T-helper 2 cell (primary cell): ENCODE data around the gene CAPN5.

Experiments
- DNase-seq, 5 experiments: peaks; one replicate each; pipeline versions ENCODE4 v3.0.0 to v3.0.0-alpha.2; 2012 to 2022

Gene CAPN5

DNA sequence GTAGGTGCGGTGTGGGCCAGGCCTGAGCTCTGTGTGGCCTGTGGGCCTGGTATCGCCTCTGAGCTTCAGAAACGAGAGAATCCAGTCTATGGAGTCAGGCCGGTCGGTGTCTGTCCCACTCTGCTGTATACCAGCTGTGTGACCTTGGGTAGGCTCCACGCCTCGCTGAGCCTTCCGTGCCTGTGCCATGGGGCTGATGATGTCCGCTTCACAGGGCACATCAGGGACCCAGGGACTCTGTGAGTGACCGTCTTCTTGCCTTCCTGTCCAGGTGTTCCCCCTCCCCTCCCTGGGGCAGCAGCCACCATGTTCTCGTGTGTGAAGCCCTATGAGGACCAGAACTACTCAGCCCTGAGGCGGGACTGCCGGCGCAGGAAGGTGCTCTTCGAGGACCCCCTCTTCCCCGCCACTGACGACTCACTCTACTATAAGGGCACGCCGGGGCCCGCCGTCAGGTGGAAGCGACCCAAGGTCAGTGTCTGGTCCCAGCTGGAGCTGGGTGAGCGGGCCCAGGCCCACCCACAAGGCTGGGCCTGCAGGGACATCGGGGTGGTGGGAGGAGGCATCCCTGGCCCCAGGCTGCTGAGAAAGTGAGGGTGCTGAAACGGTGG, 17.9 kb downstream of the CAPN5 start:
- DNase-seq: peak in 1 of 5 experiments; percentile 1

DNA sequence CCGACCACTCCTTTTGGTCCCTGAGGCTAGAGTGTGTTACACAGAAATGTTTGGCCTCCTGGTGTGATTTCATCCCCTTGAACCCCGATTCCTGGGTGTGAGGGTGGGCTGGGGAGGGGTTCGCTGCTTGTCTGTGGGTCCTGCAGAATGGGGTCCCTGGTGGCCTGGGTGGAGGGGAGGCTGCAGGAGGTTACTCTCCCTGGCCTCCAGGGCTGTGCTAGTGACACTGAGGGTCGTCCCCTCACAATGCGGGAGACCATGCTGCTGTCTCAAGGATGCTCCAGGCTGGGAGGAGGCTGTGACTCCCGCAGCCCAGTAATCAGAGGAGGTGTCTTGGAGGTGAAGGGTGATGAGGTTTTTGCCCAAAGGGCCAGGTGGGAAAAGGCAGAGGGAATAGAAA, 18.9 kb downstream of the CAPN5 start:
- DNase-seq: peak in 1 of 5 experiments; percentile 1

DNA sequence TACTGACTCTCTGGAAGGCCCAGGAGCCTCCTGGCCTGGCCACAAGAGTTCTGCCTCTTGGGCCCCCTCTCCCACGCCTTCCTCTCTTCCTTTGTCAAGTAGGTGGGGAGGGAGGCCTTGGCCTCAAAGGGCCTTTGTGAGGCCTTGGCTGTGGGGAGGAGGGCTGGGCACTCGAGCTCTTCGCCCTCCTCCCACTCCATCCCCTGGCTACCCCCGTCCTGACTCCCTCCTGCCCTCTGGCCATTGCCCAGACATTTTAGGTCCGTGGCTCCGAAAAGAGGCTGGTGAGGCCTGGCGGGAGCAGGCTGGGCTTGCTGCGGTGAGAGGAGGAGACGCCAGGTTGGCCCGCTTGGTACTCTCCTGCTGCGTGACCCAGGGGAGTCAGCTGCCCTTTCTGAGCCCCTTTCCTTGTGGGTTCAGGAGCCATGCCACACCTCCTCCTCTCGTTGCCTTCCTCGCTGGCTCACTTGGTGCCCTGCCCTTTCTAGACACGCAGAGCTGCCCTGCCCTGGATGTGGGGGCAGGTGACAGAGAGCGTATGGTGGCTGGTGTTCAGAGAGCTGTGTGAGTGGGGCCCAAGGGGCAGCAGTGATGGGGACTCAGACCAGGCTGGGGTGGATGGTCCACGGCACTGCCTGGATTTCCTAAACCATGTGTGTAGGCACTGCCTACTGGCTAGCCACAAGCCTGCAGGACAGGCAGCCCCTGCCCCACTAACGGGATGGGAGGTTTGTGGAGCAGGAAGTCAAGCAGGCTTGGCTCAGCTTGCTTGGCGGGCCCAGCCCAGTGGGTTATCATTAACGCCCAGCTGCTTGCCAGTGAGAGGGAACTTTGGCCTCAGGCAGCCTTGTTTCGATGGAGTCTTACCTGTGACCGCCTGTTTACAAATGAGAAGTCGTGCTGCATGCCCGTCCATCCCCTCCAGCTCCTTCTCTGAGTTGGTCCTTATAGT, 20.0 kb downstream of the CAPN5 start:
- DNase-seq: no peak

DNA sequence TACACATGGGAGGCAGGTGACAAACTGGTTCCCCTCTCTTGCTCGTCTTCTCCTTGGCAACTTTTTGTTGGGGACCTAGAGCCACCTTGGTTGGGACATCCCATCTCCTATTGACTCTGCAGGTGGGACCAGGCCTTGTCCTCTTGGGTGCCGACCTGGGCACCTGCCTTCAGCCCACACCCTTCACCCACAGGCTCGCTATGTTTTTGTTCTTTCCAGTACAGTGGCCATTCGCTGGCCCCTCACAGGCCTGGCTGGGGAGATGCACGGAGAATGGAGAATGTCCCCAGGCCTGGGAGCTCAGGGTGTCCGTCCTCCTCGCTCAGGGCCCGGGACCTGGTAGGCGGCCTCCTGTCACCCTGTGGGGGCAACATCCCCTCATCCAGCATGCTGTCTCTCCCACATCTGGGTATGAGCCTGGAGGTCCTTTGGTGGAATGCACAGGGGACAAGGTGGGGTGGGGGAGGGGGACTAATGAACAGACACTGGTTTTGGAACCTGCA, 21.0 kb downstream of the CAPN5 start:
- no peak for DNase-seq

DNA sequence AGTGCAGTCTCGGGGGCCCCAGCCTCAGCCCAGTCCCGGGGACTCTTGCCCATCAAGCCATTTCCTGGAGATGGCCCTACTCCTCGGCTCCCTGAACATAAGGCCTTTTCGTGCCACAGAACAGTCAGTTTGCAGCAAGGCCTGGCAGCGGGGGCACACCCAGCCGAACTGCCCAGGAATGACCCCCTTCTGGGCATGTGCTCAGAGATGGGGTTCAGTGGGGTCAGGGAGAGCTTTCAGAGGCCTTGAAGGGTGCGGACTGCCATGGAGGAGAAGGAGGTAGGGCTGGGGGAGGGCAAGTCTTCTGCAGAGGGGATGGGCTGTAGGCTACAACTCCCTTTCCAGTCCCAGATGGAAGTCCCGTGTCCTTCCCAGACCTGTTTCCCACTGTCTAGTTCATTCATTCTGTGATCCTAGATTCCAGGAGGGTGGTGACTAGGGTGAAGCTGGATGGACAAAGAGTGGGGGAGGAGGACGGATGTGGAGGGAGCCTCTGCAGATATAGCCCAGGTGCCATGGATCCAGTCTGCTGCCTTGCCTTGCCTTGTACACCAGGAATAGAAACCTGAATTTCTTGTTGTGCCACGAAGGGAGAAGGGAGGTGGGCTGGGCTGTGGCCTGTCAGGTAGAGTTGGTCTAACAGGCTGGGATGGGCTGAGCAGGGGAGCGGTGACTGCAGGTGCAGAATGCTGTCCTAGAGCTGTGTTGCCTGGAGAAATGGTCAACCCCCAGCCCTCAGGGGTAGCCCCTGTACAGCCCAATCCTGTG, 21.6 kb downstream of the CAPN5 start:
- DNase-seq: no peak

DNA sequence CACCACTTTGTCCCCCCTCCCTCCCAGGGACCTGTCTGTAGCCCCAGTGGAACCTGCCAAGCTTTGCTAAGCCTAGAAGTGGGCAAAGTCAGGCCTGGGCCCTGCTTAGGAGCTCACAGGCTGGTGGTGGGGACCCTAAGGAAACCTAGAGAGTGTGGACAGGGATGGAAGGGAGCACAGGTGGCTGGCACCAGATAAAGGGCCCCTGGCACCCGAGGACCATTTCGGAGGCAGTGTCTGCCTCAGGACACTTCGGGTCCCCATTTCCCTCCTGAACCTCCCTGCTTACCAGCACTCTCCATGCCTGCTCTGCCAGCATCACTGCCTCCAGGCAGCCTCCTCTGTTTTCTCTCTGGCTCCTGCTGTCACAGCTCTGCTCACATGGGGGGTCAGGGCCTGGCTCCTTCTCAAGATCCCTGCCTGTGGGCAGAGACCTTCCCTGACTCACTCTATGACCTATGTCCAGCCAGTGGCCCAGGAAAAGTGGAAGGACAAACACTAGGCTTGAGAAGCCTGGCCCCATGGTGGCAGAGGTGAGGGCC, 22.3 kb downstream of the CAPN5 start:
- no peak for DNase-seq

DNA sequence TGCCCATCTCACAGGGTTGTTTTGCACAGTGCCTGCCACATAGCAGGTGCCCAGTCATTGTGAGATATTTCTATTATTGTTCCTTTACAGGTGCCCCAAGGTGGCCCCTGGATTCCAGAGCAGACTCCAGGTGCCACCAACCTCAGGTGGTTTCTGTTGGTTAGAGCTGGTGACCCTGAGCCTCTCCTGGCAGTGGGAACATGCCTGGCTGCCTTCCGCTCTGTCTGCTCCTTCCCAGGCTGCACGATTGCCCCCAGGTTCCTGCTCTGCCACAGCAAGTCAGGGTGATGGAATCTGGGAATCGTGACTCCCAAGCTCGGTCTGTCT, 23.2 kb downstream of the CAPN5 start:
- DNase-seq: no peak

DNA sequence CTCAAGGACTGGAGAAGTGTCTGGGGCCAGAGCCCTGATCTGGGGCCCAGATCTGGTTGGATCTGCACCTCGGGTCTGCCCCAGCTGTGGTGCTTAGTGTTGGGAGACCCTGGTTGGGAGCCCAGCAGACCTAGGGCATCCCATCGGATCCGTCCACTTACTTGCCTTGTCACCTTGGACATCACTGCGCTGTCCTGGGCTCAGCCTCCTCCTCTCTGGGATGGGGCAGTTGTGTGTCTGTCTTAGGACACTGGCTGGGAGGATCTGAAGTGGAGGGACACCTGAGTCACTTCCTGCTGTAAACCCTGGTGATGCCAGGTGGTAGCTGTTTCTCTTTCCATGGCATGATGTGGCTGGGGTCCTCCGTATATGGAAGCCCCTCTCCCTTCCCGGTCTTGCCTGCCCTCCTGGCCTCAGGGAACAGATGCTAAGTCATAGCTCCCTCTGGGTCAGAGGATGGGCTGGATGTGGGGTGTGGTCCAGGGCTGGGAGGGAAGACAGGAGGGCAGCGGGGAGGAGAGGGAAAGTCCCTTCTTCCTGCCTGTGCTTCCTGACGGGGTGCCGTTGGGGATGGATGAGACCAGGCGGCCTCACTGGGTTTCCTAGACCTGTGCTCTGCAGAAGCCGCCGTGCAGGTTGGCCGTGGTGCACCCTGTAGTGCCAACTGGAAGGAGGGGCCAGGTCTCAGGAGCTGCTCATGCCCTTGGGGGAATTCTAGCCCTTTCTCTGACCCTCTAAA, 23.8 kb downstream of the CAPN5 start:
- no peak for DNase-seq

DNA sequence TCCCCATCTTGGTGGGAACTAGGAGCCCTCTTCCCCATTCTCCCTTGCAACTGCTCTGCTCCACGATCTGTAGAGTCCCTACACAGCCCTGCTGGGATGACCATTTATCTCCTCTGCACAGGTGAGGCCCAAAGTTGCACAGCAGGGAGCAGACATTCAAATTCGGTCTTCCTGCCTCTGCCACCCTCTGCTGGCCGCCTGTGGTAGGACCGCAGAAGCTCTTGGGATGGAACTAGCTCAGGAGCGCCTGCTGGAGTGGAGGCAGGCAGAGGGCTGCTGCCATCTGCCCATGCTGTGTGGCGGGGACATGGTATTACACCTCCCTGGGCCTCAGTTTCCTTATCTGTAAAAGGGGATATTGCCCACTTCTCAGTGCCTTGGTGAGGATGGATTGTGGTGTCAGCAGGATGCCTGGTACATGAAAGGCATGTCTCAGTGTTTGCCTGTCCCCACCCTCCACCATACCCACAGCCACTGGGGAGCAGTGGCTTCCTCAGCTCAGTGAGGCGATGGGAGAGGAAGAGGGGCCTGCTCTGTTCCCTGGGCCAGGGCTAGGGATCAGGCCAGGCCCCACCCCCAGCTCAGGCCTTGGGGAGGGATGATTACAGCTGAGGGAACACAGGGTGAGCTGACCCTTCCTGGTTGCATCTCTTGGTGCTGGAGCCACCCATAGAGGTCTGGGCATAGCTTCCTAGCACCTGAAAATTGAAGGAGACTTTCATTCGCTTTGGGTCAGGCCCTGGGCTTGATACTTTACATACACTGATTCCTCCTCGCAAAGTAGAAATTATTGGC, 24.6 kb downstream of the CAPN5 start:
- DNase-seq: peak; percentile 42 to 74 (median 67)

DNA sequence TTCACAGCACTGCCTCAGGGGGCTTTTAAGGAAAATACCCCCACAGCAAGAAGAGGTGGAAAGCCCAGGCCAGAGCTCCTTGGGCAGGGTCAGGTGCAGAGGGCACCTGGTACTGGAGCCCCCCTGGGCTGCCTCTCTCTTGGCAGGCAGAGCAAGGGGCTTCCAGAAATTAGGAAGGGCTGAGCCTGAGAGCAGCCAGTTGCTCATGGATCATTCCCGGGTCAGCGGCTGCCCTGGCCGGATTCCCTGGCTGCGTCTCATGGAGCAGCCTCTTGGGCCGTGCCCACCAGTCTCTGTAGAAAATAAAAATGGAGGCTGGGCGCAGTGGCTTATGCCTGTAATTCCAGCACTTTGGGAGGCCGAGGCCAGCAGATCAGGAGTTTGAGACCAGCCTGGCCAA, 25.6 kb downstream of the CAPN5 start:
- DNase-seq: no peak

DNA sequence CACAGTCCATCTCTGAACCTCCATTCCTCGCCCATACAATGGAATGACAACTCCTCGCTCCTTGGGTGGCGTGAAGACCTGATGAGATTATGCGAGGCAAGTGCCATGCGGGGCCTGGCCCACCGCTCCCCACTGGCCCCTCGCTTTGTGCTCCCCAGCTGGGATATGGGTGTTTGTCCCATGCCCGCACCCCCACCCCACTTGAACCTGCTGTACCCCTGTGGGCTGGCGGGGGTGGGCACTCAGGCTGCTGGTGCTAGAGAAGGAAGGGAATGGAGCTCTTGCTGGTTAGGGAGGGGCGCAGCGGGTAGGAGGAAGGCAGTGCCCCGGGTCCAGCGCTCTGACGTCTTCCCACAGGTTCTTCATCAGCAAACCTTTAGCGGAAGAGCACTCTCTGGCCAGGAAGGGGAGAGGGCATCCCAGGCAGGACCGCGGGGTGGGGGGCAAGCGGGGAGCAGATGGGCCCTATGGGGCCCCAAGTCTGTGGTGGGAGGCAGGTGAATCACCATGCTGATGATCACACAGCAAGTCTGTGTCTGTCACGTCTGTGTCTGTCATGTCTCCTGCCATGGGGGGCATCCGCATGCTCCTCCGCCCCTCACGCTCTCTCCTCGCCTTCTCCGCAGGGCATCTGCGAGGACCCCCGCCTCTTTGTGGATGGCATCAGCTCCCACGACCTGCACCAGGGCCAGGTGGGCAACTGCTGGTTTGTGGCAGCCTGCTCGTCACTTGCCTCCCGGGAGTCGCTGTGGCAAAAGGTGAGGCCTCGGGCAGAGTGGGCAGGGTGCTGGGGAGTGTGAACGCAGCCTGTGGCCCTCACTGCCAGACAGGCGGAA, 26.5 kb downstream of the CAPN5 start:
- no peak for DNase-seq

DNA sequence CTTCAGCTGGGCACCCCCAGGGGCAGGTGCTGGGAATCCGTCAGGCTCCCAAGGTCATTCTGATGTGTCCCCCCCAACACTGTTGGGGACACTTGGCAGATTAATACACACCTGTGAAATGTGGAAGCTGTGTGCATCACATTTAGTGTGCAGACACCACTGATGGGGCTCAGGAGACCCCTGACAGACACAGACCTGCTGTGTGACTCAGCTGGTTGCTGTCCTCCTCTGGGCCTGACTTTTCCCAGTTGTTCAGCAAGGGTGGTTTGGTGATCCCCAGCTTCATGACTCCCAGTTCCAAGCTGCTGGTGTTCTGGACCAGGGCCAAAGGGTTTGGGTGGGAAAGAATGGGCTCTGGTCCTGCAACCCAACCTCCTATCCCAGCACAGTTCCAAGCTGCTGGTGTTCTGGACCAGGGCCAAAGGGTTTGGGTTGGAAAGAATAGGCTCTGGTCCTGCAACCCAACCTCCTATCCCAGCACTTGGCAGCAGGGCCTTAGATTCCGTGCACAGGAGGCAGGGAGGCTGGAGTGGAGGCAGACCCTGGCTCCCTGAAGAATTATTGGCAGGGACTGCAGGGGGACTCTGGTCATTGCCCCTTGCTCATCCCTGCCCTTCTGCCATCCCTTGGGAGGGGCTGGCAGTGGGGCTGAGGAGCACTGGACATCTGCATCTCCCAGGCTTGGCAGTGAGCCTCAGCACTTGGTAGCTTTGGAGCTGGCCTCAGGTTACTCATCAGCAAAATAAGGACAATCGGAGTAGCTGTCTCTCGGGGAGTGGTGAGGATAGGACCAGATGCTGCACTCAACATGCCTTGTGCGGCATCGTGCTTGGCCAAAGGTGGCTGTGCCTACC, 27.4 kb downstream of the CAPN5 start:
- DNase-seq: no peak

DNA sequence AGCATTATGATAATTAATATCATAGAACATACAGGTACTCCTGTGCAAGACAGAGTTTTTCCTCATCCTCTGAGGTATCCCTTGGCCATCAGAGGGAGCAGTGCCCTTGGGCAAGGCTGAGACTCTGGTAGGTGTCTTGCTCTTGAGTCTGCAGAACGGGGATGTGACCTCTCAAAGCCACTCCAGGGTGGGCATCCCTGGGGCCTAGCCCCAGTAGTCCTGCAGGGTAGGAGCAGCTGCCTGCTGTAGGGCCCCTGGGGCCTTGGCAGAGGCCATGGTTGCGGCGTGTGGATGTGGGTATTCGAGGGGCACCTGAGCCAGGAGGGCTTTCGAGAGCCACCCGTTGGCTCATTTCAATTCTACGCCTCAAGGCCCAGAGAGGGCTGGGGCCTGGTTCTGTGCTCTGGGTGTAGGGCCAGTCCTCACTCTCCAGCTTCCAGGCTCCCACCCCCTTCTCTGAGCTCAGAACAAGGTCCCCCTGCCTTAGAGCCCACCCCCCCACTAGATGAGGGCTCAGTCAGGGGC, 28.1 kb downstream of the CAPN5 start:
- no peak for DNase-seq

DNA sequence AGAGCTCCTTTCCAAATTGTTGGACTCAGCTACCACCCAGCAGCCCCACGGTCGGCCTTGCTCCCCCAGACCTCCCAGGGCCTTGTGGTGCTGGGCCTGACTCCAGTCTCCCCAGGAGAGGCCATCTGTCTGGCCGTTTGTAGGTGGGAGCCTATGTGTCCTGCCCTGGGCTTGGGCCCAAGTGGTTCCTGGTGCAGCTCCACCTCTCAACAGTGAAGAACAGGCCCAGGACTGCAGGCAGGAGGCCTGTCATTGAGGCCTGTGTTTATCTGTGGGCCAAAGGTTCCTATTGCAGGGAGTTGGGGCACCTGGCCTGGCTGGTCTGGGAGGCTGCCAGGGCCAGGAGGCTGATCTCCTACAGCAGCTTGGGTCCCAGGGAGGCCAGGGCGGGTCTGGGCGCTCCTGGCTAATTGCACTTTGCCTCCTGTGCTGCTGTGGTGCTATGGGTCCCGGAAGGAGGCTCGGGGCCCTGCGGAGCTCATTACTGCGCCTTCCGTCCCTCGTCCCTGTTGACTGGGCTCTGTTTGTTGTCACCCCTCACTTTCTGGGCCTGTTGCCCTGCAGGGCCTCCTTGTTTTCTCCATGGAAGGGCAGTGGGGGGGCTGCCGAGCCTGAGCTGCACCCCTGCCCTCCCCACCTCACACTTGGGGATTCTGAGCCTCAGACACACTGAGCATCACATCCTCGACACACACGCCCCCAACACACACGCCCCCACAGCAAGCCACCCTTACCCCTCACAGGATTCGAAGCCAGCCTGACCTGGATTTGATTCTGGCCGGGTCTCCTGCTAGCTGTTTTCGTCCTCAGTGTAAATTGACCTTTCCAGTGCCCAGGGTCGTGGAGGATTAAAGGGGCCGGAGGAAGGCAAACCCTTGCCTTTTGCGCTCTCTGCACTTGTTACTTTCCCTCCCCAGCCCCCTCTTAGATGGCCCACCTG, 29.1 kb downstream of the CAPN5 start:
- no peak for DNase-seq

DNA sequence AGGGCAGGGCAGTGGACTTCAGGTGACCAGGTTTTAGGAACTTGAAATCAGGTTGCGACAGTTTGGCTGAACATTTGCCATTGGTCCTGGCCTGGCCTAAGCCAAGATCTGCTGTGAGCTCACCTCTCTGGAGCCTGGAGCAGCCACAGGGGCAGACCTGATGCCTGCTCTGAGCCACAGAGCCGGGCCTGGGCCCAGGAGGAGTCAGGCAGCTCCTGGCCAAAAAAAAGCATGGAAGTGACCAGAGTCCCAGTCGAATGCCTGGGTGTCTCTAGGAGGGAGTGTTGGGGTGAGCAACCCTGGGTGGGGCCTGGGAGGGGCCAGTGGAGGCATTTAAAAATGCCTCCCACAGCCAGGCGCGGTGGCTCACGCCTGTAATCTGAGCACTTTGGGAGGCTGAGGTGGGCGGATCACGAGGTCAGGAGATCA, 29.8 kb downstream of the CAPN5 start:
- DNase-seq: no peak

DNA sequence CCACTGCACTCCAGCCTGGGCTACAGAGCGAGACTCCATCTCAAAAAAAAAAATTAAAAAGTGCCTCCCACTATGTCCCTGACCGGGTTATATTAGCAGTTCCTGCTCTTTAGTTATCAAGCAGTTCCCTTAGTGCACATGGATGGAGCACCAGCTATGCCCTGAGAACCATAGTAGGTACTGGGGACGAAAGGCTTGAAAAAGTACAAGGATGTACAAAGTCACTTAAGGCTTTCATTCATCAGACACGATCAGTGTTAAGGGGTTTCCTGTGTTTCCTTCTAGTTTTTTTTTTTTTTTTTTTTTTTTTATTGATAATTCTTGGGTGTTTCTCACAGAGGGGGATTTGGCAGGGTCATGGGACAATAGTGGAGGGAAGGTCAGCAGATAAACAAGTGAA, 30.4 kb downstream of the CAPN5 start:
- peak in 1 of 5 experiments; percentile 22 for DNase-seq

DNA sequence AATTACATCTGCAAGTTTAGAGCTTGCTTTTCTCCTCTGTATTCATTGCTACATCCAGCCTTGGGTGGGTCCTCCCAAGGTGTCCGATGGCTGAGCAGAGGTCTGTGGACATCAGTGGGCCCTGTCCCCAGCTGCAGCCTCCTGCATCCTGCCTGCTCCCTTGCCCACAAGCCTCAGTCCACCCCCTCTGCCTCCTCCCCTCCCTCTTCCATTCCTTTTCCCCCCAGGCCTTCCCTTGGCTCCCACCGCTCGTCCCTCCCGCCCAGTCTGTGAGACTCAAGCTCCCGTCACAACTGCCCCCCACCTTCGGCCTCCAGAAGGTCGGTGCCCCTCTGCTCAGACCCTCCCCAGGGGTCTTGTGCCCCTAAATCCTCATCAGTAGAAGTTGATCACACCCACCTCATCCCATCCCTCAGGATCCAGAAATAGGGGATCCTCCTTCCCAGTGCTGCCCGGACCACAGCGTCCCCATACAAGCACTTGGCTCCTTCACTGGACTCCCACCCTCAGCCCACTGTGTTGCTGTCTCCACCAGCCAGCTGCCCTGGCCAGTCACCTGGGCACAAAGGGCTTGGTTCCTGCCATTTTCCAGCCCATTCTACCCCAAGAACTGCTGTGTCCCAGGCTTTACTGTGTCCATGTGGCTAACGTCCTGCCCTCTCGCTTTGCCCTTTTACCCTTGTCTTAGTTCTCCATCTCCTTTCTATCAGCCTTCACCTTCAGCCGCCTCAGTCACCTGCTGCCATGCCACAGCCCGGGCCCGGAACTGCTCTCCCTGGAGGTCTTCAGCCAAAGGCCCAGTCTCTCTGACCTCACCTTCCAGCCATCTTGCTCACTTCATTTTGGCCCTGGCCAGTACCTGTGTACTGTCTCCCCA, 33.6 kb downstream of the CAPN5 start:
- no peak for DNase-seq
